HEK293 (cell line): ENCODE measurements around the gene R3HDM2.

Source experiments
- BCL11B ChIP-seq: fragments of 450-650 bp; formaldehyde crosslinking; IDR thresholded peaks from 2 replicates; pipeline ENCODE4 v1.5.1; 2016; ENCODE audit warnings: low read depth, missing biosample characterization, missing genetic modification characterization
- GLI2 ChIP-seq: fragments of 450-650 bp; formaldehyde crosslinking; IDR thresholded peaks from 2 replicates; pipeline ENCODE4; 2017; ENCODE audit warnings: missing biosample characterization, missing genetic modification characterization, low read depth, borderline replicate concordance
- KLF16 ChIP-seq: fragments of 450-650 bp; formaldehyde crosslinking; IDR thresholded peaks from 2 replicates; pipeline ENCODE4 v1.5.1; 2017; ENCODE audit warnings: missing biosample characterization, missing genetic modification characterization
- KLF9 ChIP-seq: fragments of 450-650 bp; formaldehyde crosslinking; IDR thresholded peaks from 2 replicates; pipeline ENCODE4 v1.5.1; 2016; ENCODE audit warnings: missing biosample characterization, missing genetic modification characterization, low read depth
- MEIS1 ChIP-seq: sonication (generic); formaldehyde crosslinking; IDR thresholded peaks from 2 replicates; pipeline ENCODE4 v1.8.1; 2022; ENCODE audit warnings: missing genetic modification reagents, mild to moderate bottlenecking, borderline replicate concordance
- SETDB1 ChIP-seq: IDR thresholded peaks from one replicate; pipeline ENCODE4 v1.6.1; 2017; ENCODE audit warnings: mild to moderate bottlenecking, low read length, moderate library complexity, mixed read lengths; ENCODE audit not compliant: insufficient read length
- SP2 ChIP-seq: fragments of 450-650 bp; formaldehyde crosslinking; IDR thresholded peaks from 2 replicates; pipeline ENCODE4 v1.5.1; 2016; ENCODE audit warnings: missing biosample characterization, missing genetic modification characterization
- ZBTB17 ChIP-seq: fragments of 450-650 bp; formaldehyde crosslinking; IDR thresholded peaks from 2 replicates; pipeline ENCODE4 v1.5.1; 2016; ENCODE audit warnings: missing biosample characterization, missing genetic modification characterization
- ZBTB20 ChIP-seq: fragments of 450-650 bp; formaldehyde crosslinking; IDR thresholded peaks from 2 replicates; pipeline ENCODE4 v1.5.1; 2016; ENCODE audit warnings: missing biosample characterization, missing genetic modification characterization
- ZBTB21 ChIP-seq: fragments of 450-650 bp; formaldehyde crosslinking; IDR thresholded peaks from 2 replicates; pipeline ENCODE4 v1.5.1; 2017; ENCODE audit warnings: missing biosample characterization, missing genetic modification characterization
- ZBTB48 ChIP-seq: fragments of 450-650 bp; formaldehyde crosslinking; IDR thresholded peaks from 2 replicates; pipeline ENCODE4 v1.5.1; 2016; ENCODE audit warnings: missing biosample characterization, missing genetic modification characterization
- ZFP41 ChIP-seq: fragments of 450-650 bp; formaldehyde crosslinking; IDR thresholded peaks from 2 replicates; pipeline ENCODE4 v1.5.1; 2016; ENCODE audit warnings: missing biosample characterization, missing genetic modification characterization, borderline replicate concordance
- ZFP69B ChIP-seq: fragments of 450-650 bp; formaldehyde crosslinking; IDR thresholded peaks from 2 replicates; pipeline ENCODE4 v1.5.1; 2016; ENCODE audit warnings: missing biosample characterization, missing genetic modification characterization
- ZNF121 ChIP-seq: fragments of 450-650 bp; formaldehyde crosslinking; IDR thresholded peaks from 2 replicates; pipeline ENCODE4 v1.5.1; 2016; ENCODE audit warnings: missing biosample characterization, missing genetic modification characterization
- ZNF146 ChIP-seq: fragments of 450-650 bp; formaldehyde crosslinking; IDR thresholded peaks from 2 replicates; pipeline ENCODE4 v1.5.1; 2016; ENCODE audit warnings: missing biosample characterization, missing genetic modification characterization
- ZNF155 ChIP-seq: fragments of 450-650 bp; formaldehyde crosslinking; IDR thresholded peaks from 2 replicates; pipeline ENCODE4 v1.5.1; 2016; ENCODE audit warnings: missing biosample characterization, missing genetic modification characterization
- ZNF19 ChIP-seq: fragments of 450-650 bp; formaldehyde crosslinking; IDR thresholded peaks from 2 replicates; pipeline ENCODE4; 2016; ENCODE audit warnings: missing biosample characterization, missing genetic modification characterization, low read depth
- ZNF248 ChIP-seq: fragments of 450-650 bp; formaldehyde crosslinking; IDR thresholded peaks from 2 replicates; pipeline ENCODE4 v1.5.1; 2017; ENCODE audit warnings: missing biosample characterization, missing genetic modification characterization
- ZNF324 ChIP-seq: fragments of 450-650 bp; formaldehyde crosslinking; IDR thresholded peaks from 2 replicates; pipeline ENCODE4 v1.5.1; 2016; ENCODE audit warnings: missing biosample characterization, missing genetic modification characterization
- ZNF341 ChIP-seq: fragments of 450-650 bp; formaldehyde crosslinking; IDR thresholded peaks from 2 replicates; pipeline ENCODE4; 2016; ENCODE audit warnings: low read depth, missing biosample characterization, missing genetic modification characterization
- ZNF473 ChIP-seq: fragments of 450-650 bp; formaldehyde crosslinking; IDR thresholded peaks from 2 replicates; pipeline ENCODE4 v1.5.1; 2017; ENCODE audit warnings: missing biosample characterization, missing genetic modification characterization
- ZNF48 ChIP-seq: fragments of 450-650 bp; formaldehyde crosslinking; IDR thresholded peaks from 2 replicates; pipeline ENCODE4 v1.5.1; 2016; ENCODE audit warnings: missing biosample characterization, missing genetic modification characterization
- ZNF529 ChIP-seq: fragments of 450-650 bp; formaldehyde crosslinking; IDR thresholded peaks from 2 replicates; pipeline ENCODE4 v1.5.1; 2017; ENCODE audit warnings: missing genetic modification characterization, missing biosample characterization; ENCODE audit not compliant: insufficient replicate concordance
- ZNF610 ChIP-seq: fragments of 450-650 bp; formaldehyde crosslinking; IDR thresholded peaks from 2 replicates; pipeline ENCODE4 v1.5.1; 2016; ENCODE audit warnings: missing biosample characterization, missing genetic modification characterization, borderline replicate concordance
- ZNF624 ChIP-seq: fragments of 450-650 bp; formaldehyde crosslinking; IDR thresholded peaks from 2 replicates; pipeline ENCODE4 v1.5.1; 2017; ENCODE audit warnings: missing biosample characterization, missing genetic modification characterization
- ZNF629 ChIP-seq: fragments of 450-650 bp; formaldehyde crosslinking; IDR thresholded peaks from 2 replicates; pipeline ENCODE4 v1.5.1; 2017; ENCODE audit warnings: missing biosample characterization, missing genetic modification characterization
- ZNF658 ChIP-seq: fragments of 450-650 bp; formaldehyde crosslinking; IDR thresholded peaks from 2 replicates; pipeline ENCODE4; 2016; ENCODE audit warnings: missing biosample characterization, missing genetic modification characterization
- ZNF830 ChIP-seq: fragments of 450-650 bp; IDR thresholded peaks from 2 replicates; pipeline ENCODE4 v1.5.0; 2018; ENCODE audit warnings: missing biosample characterization, missing genetic modification characterization, low read depth, mild to moderate bottlenecking, moderate library complexity
- ZNF843 ChIP-seq: fragments of 450-650 bp; formaldehyde crosslinking; IDR thresholded peaks from 2 replicates; pipeline ENCODE4 v1.5.1; 2016; ENCODE audit warnings: missing biosample characterization, missing genetic modification characterization
- ZXDB ChIP-seq: fragments of 450-650 bp; formaldehyde crosslinking; IDR thresholded peaks from 2 replicates; pipeline ENCODE4 v1.5.1; 2016; ENCODE audit warnings: missing biosample characterization, missing genetic modification characterization
- TF ChIP-seq, protein P1 (sequence below): fragments of 450-650 bp; formaldehyde crosslinking; IDR thresholded peaks from 2 replicates; pipeline ENCODE4 v1.5.1; 2017; ENCODE audit warnings: missing biosample characterization, missing genetic modification characterization
- TF ChIP-seq, protein P2 (sequence below): fragments of 450-650 bp; formaldehyde crosslinking; IDR thresholded peaks from 2 replicates; pipeline ENCODE4 v1.5.1; 2016; ENCODE audit warnings: missing biosample characterization, missing genetic modification characterization
- TF ChIP-seq, protein P3 (sequence below): fragments of 450-650 bp; formaldehyde crosslinking; IDR thresholded peaks from 2 replicates; pipeline ENCODE4 v1.5.1; 2016; ENCODE audit warnings: missing biosample characterization, missing genetic modification characterization, borderline replicate concordance

Gene R3HDM2

DNA sequence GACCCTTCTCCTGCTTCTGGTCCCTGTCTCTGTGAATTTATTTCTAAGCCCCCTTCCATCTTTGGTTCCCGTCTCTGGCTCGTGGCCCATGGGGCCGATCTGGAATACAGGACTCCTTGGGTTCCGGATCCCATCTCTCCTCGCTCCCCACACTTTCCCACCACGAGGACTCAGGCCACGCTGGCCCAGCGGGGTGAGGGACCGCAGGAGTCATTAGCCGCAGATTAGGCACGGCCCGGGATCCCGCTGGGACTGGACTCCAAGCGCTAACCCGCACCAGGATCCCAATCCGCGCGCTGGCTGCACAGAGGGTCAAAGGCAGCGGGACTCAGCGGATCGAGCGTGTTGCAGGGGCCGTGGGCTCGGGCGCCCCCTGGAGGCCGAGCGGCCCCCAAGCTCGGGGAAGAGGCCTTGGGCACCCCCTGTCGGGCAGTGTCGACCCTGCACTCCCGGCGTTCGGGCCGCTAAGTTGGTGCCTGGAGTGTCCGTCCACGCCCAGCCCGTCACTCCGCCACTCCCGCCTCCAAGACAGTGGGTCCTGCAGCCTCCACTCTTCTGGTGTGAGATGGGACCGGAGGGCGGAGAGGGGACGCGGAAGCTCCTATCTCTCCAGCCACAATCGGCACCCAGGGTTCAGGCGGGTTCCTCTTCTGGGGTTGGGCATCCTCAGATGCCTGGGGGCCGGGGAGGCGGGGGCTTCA lies 191.8 kb downstream of the R3HDM2 start (continued):
- TF ChIP-seq BCL11B (tag by site-specific recombination) (peak; percentile 73; the same call in 1 of the 2 replicates), ZNF473 (no peak), ZBTB20 (no peak), SETDB1 (no peak), ZNF155 (tag by site-specific recombination) (no peak), ZNF324 (tag by site-specific recombination) (peak; percentile 84; the same call in 1 of the 2 replicates), ZFP69B (tag by site-specific recombination) (peak; percentile 83), GLI2 (tag by site-specific recombination) (no peak), ZFP41 (tag by site-specific recombination) (no peak), ZXDB (tag by site-specific recombination) (peak; percentile 79), MEIS1 (CRISPR knock-in tag) (no peak), SP2 (tag by site-specific recombination) (peak; percentile 74), ZNF529 (no peak), ZBTB17 (peak; percentile 63), ZNF341 (no peak), ZNF843 (tag by site-specific recombination) (peak; percentile 51; the same call in 1 of the 2 replicates), ZNF146 (tag by site-specific recombination) (0 out of 2 replicates have a peak, but pooled peaks have one; percentile 6), ZBTB21 (tag by site-specific recombination) (0 out of 2 replicates have a peak, but pooled peaks have one; percentile 49), ZNF658 (tag by site-specific recombination) (no peak), ZBTB48 (tag by site-specific recombination) (peak; percentile 45; the same call in 1 of the 2 replicates), ZNF624 (tag by site-specific recombination) (no peak), KLF9 (tag by site-specific recombination) (peak; percentile 70), ZNF121 (no peak), KLF16 (tag by site-specific recombination) (peak; percentile 90; the same call in 1 of the 2 replicates), ZNF830 (tag by site-specific recombination) (no peak), ZNF248 (tag by site-specific recombination) (no peak), ZNF48 (tag by site-specific recombination) (no peak), ZNF610 (peak; percentile 74; the same call in 1 of the 2 replicates), ZNF629 (tag by site-specific recombination) (peak; percentile 72), ZNF19 (no peak)
- TF ChIP-seq, protein P1, sequence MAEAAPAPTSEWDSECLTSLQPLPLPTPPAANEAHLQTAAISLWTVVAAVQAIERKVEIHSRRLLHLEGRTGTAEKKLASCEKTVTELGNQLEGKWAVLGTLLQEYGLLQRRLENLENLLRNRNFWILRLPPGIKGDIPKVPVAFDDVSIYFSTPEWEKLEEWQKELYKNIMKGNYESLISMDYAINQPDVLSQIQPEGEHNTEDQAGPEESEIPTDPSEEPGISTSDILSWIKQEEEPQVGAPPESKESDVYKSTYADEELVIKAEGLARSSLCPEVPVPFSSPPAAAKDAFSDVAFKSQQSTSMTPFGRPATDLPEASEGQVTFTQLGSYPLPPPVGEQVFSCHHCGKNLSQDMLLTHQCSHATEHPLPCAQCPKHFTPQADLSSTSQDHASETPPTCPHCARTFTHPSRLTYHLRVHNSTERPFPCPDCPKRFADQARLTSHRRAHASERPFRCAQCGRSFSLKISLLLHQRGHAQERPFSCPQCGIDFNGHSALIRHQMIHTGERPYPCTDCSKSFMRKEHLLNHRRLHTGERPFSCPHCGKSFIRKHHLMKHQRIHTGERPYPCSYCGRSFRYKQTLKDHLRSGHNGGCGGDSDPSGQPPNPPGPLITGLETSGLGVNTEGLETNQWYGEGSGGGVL = peak; percentile 14; the same call in 1 of the 2 replicates
- TF ChIP-seq, protein P2, sequence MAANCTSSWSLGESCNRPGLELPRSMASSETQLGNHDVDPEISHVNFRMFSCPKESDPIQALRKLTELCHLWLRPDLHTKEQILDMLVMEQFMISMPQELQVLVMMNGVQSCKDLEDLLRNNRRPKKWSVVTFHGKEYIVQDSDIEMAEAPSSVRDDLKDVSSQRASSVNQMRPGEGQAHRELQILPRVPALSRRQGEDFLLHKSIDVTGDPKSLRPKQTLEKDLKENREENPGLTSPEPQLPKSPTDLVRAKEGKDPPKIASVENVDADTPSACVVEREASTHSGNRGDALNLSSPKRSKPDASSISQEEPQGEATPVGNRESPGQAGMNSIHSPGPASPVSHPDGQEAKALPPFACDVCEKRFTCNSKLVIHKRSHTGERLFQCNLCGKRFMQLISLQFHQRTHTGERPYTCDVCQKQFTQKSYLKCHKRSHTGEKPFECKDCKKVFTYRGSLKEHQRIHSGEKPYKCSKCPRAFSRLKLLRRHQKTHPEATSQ (tag by site-specific recombination) = no peak
- TF ChIP-seq, protein P3, sequence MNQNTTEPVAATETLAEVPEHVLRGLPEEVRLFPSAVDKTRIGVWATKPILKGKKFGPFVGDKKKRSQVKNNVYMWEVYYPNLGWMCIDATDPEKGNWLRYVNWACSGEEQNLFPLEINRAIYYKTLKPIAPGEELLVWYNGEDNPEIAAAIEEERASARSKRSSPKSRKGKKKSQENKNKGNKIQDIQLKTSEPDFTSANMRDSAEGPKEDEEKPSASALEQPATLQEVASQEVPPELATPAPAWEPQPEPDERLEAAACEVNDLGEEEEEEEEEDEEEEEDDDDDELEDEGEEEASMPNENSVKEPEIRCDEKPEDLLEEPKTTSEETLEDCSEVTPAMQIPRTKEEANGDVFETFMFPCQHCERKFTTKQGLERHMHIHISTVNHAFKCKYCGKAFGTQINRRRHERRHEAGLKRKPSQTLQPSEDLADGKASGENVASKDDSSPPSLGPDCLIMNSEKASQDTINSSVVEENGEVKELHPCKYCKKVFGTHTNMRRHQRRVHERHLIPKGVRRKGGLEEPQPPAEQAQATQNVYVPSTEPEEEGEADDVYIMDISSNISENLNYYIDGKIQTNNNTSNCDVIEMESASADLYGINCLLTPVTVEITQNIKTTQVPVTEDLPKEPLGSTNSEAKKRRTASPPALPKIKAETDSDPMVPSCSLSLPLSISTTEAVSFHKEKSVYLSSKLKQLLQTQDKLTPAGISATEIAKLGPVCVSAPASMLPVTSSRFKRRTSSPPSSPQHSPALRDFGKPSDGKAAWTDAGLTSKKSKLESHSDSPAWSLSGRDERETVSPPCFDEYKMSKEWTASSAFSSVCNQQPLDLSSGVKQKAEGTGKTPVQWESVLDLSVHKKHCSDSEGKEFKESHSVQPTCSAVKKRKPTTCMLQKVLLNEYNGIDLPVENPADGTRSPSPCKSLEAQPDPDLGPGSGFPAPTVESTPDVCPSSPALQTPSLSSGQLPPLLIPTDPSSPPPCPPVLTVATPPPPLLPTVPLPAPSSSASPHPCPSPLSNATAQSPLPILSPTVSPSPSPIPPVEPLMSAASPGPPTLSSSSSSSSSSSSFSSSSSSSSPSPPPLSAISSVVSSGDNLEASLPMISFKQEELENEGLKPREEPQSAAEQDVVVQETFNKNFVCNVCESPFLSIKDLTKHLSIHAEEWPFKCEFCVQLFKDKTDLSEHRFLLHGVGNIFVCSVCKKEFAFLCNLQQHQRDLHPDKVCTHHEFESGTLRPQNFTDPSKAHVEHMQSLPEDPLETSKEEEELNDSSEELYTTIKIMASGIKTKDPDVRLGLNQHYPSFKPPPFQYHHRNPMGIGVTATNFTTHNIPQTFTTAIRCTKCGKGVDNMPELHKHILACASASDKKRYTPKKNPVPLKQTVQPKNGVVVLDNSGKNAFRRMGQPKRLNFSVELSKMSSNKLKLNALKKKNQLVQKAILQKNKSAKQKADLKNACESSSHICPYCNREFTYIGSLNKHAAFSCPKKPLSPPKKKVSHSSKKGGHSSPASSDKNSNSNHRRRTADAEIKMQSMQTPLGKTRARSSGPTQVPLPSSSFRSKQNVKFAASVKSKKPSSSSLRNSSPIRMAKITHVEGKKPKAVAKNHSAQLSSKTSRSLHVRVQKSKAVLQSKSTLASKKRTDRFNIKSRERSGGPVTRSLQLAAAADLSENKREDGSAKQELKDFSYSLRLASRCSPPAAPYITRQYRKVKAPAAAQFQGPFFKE (tag by site-specific recombination) = no peak
